T-helper 9 cell (primary cell): Measurements from ENCODE around the gene SLC36A2.
"Not testable (repeated sequence)": the region's sequence is repeated elsewhere in the genome, so short reads cannot be mapped to it uniquely, and the experiment has no call there.

Experiments used
- DNase-seq: peaks from one replicate; pipeline ENCODE4 v3.0.0-alpha.2; 2020
- total RNA-seq, 2 donors: gene quantifications; one replicate each; lab custom pipeline; 2026; lab: John Stamatoyannopoulos, UW

Gene SLC36A2
- total RNA-seq = 0 reads per million in 2 donors

DNA sequence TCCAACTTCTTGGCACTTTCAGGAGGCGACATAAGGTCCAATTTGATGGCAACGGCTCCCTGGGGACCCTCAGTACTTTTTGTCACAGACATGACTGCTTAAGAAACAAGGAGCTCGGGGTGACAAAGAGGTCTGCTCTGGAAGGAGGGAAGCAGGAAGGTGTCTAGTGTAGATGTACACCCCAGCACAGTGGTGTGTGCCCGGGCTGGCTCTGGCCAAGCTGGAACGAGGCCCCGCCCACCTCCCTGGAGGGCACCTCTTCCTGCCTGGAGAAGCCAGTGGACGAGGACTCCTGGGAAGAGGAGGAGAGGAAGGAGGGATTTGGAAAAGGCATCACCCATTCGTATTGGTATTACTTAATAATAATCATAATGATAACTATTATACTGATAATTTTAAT, at the start of gene SLC36A2:
SLC36A2 (minus strand) TSS at position 191 of the 400 bp plus-strand sequence; CDS start at position 92, 99 bp downstream.
- DNase-seq = no peak

DNA sequence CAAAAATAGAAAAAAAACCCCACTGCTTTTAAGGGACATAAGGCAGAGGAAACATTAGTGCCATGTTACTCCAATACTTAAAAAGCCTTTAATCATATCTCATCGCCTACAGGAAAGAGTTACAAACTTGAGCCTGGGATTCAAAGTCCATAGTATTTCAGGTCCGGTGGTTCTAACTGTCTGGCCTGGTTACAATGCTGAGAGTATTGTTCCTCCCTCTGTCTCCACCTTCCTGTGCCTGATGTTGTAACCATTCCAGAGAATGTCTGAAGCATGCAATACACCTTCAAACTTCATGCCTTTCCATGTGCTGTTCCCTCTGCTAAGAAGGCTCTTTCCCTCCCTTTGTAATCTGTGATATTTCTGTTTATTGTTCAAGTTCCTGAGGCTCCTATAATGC, 41.6 kb upstream of the SLC36A2 start:
- no peak for DNase-seq

DNA sequence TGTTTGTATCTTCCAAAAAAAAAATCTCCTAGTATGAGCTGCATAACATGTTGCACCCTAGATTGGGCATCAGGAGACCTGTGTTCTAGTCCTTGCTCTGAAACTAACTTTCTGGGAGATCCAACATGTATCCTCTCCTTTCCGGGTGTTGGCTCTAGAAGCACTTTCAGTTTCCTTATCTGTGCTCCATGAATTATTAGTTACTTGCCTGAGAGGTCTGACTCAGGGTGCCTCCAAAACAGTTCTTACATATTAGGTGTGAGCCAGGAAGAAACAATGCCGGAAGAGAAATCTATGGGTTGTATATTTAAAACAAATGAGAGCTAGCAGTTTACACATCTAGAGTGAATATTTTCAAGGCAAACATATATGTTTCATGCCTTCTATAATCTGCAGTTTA, 36.7 kb upstream of the SLC36A2 start:
- DNase-seq = no peak

DNA sequence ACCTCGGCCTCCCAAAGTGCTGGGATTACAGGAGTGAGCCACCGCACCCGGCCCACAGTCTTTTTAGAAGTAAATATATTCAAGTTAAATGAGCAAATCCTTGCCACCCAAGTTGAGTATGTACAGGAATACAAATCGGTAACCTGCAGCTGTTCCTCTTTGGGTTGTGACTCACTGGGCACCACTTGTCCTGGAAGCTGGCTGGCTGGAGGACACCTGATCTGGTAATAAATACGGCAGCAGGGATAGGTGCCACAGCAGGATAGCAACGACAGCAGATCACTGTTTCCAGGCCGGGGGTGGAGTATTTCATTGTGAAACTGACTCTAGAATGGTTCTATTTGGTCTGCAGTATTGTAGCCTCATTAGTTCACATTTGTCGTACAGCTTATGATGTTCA, 35.7 kb upstream of the SLC36A2 start:
- DNase-seq = no peak

DNA sequence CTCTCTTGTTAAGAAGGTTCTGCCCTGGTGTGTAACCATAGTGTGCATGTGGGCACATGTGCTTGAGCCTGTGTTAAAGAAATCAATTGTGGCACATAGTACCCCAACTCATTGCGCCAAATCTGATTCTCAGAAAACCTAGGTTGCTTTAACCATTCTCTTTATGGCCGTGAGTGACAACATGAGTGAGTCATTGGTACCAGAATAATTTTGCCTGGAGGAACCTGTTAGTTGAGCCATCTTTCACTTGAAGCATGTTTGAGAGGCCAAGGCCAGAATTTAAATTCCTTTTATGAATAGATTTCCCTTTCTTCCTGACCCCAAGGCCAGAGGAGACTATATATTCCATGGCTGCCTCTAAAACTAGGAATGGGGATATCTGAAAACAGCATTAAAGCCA, 35.2 kb upstream of the SLC36A2 start:
- no peak for DNase-seq

DNA sequence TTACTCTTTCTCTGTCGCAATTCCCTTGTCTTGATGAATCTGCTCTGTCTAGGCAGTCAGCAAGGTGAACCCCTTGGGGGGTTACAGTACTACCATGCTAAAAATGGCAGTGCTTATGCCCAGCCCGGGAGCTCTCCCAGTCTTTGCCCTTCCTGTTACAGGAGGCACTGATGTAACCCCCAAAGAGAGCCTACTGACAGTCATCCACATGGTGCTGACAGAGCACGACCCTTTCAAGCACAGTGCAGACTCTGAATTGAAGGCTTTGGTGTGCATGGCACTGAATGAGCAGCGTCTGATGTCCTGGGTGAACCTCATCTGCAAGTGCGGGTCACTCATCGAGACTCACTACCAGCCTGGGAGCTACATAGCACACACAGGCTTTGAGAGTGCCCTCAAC, 34.5 kb upstream of the SLC36A2 start:
- no peak for DNase-seq

DNA sequence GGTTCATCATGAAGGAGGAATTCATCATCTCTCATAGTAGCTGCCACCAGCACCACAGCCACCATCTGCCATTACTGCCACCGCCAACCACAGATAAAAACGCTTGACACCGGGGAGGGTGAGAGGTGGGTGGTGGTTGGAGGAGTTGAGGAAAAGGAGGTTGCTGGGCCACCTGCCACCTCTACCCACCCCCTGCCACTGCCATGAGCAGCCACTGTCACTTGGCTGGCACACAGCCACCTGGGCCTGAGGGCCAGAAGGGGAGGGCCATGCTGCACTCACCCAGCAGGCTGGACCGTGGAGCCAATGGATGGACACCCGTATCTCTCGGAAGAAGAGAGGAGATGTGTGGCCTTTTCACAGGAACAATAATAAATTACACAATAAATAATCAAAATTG, 31.3 kb upstream of the SLC36A2 start:
- no peak for DNase-seq

DNA sequence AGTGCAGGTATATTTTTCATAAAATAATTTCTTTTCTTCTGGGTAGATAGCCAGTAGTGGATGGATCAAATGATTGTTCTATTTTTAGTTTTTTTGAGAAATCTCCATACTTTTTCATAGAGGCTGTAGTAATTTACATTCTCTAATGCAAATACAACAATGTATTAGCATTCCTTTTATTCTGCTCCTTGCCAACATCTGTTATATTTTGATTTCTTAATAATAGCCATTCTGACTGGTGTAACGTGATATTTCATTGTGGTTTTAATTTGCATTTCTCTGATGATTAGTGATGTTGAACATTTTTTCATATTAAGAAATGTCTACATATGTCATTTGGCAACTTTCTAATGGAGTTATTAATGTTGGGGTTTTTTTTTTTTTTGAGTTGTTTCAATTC, 27.2 kb upstream of the SLC36A2 start:
- DNase-seq = no peak

DNA sequence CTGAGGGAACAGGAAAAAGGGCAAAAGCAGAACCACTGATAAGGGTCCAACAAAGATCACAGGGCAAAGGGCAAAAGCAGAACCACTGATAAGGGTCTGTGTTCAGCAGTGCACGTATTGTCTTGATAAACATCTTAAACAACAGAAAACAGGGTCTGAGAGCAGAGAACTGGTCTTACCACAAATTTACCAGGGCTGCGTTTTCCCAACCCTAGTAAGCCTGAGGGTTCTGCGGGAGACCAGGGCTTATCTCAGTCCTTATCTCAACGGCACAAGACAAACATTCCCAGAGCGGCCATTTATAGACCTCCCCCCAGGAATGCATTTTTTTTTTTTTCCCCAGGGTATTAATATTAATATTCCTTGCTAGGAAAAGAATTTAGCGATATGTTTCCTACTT, 19.7 kb upstream of the SLC36A2 start:
- not testable (repeated sequence) for DNase-seq

DNA sequence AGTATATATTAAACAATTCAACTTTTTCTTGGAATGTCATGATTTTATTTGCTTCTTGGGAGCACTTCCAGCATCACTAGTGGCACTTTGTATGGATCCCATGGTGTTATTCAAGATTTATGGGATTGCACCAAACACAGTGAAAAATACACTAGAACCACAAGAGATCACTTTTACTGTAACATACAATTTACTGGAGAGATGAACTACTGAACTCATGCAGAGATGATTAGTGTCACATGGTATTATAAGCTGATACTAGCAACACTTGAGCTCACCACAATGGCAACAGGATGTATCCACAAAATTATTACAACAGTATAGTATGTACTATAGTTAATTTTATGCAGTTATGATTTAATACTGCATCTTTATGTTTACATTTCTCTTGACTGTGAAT, 16.3 kb upstream of the SLC36A2 start:
- DNase-seq = no peak

DNA sequence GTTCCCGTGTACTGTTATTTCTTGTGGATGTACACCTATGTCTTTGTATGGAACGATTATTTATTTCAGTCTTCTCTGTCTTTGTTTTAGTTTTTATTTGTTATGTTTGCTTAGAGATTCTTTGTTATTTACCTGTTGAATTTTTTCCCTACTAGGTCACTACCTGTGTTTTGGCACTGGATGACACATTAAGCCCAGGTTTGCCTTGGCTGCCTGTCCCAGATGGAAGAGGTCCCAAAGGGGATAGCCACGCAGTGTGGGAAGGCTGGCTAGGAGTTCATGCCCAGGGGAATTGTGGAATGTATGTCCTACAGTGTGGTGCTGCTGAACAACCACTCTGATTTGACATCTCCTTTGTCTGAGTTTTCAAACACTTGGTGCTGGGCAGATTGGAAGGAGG, 15.6 kb upstream of the SLC36A2 start:
- no peak for DNase-seq

DNA sequence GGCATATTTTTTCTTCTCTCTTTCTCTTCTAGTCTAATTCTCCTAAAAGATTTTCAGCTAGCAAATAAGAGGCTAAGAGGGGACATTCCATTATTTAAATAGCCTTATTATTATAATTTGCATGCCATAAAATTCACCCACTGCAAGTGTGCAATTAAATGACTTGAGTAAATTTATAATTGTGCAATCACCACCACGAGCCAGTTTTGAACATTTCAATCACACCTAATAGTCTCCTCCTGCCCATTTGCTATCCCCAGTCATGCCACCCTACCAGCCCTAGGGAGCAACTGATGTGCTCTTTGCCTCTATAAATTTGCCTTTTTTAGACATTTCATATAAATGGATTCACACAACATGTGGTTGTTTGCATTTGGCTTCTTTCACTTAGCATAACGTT, 12.0 kb upstream of the SLC36A2 start:
- no peak for DNase-seq

DNA sequence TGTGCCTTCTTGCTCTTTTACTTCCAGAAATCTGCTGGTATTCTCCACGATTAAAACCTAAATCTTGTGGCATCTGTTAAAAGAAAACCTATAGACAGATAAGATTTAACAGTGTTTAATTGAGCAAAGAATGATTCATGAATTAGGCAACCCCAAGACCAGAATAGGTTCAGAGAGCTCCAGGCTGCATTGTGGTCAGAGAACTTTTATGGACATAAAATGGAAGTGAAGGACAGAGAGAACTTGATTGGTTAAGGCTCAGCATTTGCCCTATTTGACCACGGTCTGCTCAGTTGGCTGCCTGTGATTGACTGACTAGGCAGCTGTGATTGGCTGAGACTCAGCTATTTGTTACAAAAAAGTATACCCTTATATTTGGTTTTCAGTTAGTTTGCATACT, 10.4 kb upstream of the SLC36A2 start:
- no peak for DNase-seq

DNA sequence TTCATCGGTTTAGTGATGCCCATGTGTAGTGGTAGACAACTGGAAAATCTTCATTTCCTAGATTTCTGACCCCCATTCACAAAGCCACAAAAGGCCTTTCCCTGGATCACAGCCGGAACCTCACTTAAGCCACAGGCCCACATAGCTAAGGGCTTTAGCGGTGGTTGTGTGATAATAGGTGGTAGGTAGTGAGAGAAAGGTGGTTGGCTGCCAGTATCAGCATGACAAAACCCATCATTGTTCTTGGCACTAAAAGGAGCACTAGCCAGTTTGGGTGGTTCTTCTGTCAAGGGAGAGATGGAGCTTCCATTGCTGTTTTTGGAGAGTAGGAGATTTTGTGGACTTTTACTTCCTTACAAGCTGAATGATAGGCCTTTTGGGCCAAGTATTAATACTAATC, 9.7 kb upstream of the SLC36A2 start:
- DNase-seq = no peak

DNA sequence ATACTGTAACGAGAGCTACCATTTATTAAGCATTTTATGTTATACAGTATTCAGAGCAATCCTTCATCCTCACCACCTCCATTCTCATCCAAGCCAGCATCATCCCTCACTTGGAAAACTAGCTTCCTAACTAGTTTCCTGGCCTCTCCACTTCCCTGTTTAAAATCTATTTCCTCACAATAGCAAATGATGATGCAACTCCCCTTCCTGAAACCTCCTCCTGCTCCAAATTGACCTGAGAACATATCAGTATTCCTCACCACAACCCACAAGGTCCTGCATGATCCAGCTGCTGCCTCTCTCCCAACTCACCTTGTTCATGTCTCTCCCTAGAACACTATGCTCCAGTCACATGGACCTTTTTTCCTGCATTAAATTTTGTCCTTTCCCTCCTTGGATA, 4.3 kb upstream of the SLC36A2 start:
- no peak for DNase-seq

DNA sequence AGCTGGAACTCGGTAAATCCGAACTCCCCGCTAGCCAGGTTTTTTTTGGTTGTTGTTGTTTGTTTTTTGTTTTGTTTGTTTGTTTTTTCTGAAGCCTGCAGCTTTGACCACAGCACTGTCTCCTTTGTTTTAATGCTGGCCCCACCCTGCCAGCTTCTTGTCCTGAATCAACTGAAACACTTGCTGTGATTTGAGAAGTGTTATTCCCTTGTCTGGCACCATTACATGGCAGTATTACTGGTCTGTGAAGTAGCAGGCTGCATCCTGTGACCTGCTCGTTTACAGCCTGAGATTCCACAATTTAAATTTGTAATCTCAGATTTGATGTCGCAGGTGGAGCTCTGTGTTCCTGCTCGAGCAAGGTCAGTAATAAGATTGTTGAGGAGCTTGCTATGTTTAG, 1.4 kb upstream of the SLC36A2 start:
- no peak for DNase-seq

DNA sequence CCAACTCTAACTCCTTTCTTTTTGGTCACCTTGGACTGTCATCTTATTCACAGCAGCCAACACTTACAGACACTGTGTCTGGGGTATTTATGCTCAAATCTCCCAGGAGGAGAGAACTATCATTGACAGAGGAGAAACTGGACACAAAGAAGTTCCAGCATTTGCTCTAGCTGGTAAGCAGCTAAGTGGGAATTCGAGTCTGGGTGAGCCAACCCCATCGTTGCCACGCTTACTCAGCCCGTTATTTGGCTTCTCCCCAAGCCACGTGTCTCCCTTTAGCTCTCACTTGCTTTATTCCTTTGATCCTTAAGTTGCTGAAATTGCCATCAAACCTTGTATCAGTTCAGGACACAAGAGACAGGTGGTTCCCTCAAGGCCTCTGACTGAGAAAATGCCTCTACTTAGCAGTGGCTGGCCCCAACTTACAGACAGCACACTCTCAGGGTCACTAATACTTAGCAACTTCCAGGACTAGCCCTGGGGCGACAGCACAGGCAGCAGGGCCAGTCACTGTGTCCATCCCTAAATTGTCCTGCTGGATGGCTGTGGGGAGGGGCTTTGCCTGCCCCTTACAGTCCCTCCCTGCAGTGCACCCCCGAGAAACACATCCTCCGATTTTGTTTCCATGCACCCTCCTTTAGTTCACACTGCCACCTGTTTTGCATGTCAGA, 1.4 kb downstream of the SLC36A2 start:
- no peak for DNase-seq

DNA sequence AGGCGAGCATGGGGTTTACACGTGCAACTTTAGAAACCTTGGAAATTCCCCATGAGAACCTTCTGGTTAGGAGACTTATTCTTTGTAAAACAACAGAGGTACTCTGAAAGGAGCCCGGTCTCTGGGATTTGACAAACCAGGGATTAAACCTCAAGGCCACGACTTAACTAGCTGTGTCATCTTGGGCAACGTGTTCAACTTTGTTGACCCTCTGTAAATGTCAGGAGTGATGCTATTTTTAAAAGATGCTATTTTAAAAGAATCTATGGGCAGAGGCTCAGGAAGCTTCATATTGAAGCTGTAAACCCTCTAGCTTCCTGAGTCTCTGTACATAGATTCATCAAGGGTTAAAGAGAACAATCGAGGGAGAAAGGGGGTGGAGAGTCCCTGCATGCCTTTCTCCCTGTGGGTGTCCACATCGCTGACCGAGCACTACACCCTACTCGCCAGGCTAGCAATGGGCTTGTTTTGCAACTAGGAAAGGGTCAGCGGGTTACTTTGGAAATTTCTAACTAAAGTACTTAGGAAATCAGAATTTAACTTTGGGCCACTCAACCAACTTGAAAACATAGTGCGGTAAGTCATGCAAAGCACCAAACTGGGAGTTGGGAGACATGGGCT, 2.1 kb downstream of the SLC36A2 start:
- DNase-seq = no peak

DNA sequence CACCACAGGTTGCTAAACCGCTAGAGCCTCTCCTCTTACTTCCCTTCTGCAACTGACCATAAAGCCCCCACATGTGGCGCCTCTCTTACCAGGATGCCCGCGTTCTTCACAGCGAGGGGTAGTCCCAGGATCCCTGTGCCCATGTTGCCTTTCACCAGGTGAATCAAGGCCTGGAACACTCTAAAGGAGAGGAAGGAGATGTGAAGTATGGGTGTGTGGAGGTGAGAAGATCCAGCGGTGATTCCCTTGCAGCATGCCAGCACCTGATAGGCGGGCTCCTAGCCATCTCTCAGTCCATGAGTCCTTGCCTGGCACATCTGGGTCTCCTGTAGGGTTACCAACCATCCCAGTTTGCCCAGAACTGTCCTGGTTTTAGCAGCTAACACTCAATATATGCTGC, 3.3 kb downstream of the SLC36A2 start:
- DNase-seq = no peak

DNA sequence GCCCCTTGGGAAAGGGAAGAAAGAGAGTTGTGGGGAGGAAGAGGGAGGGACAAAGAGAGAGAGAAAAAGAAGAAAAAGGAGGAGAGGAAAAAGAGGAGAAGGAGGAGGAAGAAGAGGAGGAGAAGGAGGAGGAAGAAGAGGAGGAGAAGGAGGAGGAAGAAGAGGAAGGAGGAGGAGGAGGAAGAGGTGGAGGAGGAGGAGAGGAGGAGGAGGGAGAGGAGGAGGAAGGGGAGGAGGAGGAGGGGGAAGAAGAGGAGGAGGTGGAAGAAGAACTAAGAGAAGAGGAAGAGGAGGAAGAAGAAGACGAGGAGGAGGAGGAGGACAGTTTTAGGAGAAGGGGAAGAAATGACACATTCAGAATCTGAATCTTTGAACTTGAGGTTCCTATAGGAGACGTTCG, 7.4 kb downstream of the SLC36A2 start:
- DNase-seq = no peak

DNA sequence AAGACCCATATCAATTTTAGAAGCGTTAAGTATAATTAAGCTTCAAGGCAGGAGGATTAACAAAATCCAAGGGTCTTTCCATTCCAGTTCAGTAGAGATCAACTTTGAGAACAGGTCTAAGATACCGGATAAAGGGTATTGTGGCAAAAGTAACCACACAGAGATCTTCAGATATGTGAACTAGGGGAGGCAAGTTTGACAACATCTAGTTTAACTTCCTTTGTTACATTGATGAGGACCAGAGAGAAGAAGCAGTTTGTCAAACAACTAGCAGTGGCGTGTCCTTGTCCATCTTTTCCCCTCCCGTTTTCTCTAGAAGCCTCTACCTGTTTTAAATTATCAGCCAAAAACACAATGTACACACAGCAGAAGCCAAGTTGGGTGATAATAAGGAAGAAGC, 8.6 kb downstream of the SLC36A2 start:
- DNase-seq = no peak

DNA sequence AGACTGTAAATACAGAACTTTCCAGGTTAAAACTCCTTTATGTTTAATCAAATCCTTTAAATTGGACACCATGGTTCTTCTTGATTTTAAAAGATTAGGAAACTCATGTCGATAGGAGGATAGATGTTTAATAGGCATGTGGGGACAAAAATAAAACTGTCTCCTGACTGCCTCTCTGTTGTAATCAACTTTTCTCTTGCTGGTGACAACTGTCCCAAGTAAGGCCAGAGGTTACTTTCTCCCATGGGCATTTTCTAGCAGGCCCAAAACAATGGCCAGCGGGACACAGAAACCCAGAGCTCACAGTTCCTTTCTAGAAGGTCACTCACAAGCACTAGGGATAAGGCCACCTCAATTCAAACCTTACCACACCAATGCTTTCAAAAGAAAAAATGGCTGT, 14.5 kb downstream of the SLC36A2 start:
- no peak for DNase-seq

DNA sequence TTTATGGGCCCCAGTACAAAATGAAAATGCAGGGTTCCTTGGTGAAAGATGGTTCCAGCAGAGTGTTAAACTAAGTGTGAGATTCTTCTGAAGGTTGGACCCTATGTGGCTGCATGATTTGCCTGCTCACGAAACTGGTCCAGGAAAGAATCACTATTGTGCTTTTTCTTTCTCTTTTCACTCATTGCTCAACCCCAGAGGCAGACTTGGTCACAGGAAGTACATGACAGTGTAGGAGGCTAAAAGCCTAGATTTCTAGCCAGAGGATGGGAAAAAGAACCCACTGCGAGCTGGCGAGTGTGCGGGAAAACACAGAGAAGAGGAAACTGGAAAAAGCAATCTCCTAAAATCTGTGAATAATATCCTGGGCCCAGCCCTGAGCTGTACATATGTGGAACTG, 18.6 kb downstream of the SLC36A2 start:
- DNase-seq = no peak

DNA sequence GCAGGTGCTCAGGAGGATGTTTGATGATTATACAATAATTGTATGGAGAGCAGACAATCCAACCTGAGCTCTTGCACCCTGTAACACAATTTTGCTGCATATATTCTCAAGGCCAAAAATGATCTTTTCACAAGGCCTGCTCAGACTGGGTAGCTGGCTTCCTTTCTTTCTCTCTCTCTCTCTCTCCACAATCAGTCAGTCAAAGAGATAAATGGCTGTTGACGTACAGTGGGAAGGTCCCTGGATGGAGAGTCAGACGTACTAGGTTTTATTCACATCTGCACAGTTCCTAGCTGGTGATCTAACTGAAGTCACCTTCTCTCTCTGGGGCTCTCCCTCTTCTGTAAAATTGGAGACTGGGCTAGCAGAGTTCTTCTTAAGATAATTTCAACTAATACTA, 19.8 kb downstream of the SLC36A2 start:
- DNase-seq = no peak

DNA sequence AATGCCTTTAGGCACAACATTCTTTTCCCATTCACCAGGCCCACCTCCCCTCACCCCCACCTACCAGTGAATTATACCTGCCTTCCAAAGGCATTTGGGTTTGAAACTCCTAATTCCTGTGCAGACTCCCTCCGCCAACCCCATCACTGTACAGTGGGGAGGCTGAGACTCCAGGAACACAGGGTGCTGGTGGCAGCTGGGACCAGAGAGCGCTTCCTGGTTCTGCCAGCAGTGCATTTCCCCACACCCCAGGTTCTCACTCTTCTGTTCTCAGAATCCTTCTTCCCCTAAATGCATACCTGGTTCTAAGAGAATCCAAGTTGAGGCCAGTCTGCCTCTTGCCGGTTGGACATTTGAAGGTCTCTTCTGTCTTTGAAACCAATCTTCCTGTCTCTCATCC, 21.1 kb downstream of the SLC36A2 start:
- DNase-seq = no peak
